T-helper 1 cell treated with Interleukin-12 subunit alpha and Interleukin-12 subunit beta and Interleukin-4 antibody, amounts not matched to agents 30 μg/mL and 1 μg/mL, for 36 hours (primary cell): Measurements from ENCODE around the gene ADAT1.
A peak's percentile ranks its signal among the peaks of the same experiment; 100 is the strongest.
"Not testable (repeated sequence)": the region's sequence is repeated elsewhere in the genome, so short reads cannot be mapped to it uniquely, and the experiment has no call there.

Experiments
- H3K27ac Mint-ChIP-seq: one replicate; pipeline ENCODE4 v1.8.0; 2021; ENCODE audit warnings: mild to moderate bottlenecking, mixed read lengths
- H3K27me3 Mint-ChIP-seq: one replicate; pipeline ENCODE4 v1.8.0; 2021; ENCODE audit warnings: low read depth, mixed read lengths
- H3K36me3 Mint-ChIP-seq: one replicate; pipeline ENCODE4 v1.8.0; 2021; ENCODE audit warnings: low read depth, mixed read lengths
- H3K4me1 Mint-ChIP-seq: one replicate; pipeline ENCODE4 v1.8.0; 2021; ENCODE audit warnings: low read depth, mixed read lengths
- H3K4me3 Mint-ChIP-seq: one replicate; pipeline ENCODE4 v1.8.0; 2021; ENCODE audit warnings: mild to moderate bottlenecking, moderate library complexity, mixed read lengths
- H3K9me3 Mint-ChIP-seq: one replicate; pipeline ENCODE4 v1.8.0; 2021; ENCODE audit warnings: mixed read lengths

Gene ADAT1

DNA sequence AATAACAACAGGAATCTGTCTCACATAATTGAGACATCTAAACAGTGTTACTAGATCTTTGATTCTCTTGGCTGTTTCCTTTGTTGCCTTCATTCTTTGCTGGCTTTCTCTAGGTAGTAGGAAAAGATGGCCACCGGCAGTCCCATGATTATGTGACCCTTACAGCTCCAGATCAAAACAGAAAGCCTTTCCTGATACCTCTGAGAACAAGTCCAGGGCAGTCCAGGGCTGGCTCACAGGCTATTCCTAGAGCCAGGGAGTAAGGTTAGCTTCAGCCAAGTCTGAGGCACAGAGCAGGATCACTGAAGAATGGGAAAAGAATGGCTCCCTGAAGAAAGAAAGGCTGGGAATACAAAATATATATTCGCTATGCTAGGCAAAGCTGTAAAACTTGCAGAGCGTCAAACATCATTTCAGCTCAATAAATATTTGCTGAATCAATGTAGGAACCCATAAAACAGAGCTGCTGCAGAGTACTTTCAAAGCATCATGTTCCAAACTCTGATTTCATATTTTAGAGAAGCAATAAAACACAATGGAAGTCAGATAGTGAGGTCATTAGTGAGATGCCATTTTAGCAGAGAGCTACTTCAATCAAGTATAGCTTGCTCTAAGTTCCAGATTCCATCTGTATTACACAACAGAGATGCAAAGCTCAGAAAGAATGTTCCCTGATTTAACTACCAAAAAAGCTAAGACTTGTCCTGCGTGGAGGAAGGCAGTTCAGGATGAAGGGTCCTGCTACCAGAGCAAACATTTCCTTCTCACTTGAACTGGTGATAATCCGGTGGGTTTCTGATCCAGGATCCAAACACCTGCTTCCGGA, 23.4 kb downstream of the ADAT1 start:
- peaks cover 5% of the 10 kb centered on the region for H3K4me1 Mint-ChIP-seq
- no peak overlapping the region for H3K27ac Mint-ChIP-seq
- H3K9me3 Mint-ChIP-seq: peaks cover 14% of the 10 kb centered on the region
- no peaks in the 10 kb centered on the region for H3K27me3 Mint-ChIP-seq
- peaks cover 39% of the 10 kb centered on the region for H3K36me3 Mint-ChIP-seq
- H3K4me3 Mint-ChIP-seq: no peak overlapping the region

- Mint-ChIP-seq H3K4me3 (no peak overlapping the region), H3K9me3 (peaks cover 5% of the 10 kb centered on the region), H3K4me1 (peaks cover 16% of the 10 kb centered on the region), H3K36me3 (peaks cover 15% of the 10 kb centered on the region), H3K27ac (peak overlapping the region; percentile 35), H3K27me3 (no peaks in the 10 kb centered on the region)
Measured at GRCh38 chr16:75593825-75594820, 29.0 kb downstream of the ADAT1 start.

DNA sequence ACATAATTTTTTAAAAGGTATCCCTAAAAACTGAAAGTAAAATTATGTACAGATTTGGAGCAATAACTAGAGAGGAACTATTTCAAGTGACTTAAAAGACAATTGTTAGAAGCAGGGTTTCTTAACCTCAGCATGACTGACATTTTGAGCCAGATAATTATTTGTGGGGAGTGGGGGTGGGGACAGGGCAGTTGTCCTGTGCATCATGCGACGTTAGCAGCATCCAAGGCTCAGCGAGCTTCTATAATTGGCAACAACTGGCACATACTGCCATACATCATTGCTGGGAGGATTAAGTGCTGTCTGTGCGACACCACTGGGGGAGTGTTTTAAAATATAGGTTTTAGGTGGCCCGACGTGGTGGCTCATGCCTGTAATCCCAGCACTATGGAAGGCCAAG, 29.8 kb downstream of the ADAT1 start:
- H3K4me1 Mint-ChIP-seq: peaks cover 16% of the 10 kb centered on the region
- no peak overlapping the region for H3K27ac Mint-ChIP-seq
- no peak overlapping the region for H3K4me3 Mint-ChIP-seq
- H3K9me3 Mint-ChIP-seq: peaks cover 5% of the 10 kb centered on the region
- peaks cover 13% of the 10 kb centered on the region for H3K36me3 Mint-ChIP-seq
- no peaks in the 10 kb centered on the region for H3K27me3 Mint-ChIP-seq

- H3K27ac Mint-ChIP-seq, H3K9me3 Mint-ChIP-seq, H3K27me3 Mint-ChIP-seq, H3K4me3 Mint-ChIP-seq, H3K36me3 Mint-ChIP-seq: not testable (repeated sequence)
- H3K4me1 Mint-ChIP-seq: peaks cover 16% of the 10 kb centered on the region
Measured at GRCh38 chr16:75591927-75592326, 31.2 kb downstream of the ADAT1 start.

DNA sequence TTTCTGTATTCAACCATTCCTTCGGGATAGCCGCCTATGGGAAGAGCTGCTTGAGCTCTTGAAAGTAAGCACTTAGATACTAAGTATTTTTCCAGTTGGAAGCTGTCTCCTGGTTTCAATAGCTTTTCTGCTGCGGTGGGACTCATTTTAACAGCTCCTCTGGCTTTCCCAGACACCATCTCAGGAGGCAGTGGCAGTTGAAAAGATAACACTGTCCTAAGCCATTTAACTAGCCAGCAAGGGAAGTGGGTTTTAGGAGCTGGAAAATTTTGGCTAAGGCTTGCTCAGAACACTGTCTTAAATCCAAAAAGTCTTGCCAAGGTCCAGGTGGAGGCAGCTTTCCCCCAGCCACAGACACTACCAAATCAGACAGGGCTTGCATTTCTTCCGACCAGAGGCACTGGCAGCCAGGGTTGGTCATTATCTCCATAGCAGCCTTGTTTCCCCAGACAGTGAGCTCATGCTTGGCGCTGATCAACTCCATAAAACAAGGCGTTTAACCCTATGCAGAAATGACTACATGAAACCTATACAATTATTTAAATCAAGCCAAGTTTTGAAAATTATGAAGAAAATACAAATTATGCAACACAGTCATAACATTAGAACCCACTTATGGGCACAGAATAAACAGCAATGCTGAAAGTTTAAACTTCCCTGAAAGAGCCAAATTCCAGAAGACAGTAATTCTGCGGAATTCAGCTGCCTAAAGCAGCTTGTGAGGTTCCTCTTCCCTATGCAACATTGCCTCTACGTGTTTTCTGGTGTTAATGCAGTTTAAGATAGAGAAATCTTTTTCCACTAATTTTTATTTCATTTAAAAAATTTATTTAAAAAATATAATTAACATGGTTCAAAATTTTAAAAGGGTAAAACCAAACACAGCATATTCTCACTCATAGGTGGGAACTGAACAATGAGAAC, 31.9 kb downstream of the ADAT1 start:
- no peaks in the 10 kb centered on the region for H3K27me3 Mint-ChIP-seq
- peaks cover 16% of the 10 kb centered on the region for H3K4me1 Mint-ChIP-seq
- no peak overlapping the region for H3K4me3 Mint-ChIP-seq
- no peak overlapping the region for H3K27ac Mint-ChIP-seq
- H3K36me3 Mint-ChIP-seq: peaks cover 7% of the 10 kb centered on the region
- H3K9me3 Mint-ChIP-seq: no peaks in the 10 kb centered on the region

DNA sequence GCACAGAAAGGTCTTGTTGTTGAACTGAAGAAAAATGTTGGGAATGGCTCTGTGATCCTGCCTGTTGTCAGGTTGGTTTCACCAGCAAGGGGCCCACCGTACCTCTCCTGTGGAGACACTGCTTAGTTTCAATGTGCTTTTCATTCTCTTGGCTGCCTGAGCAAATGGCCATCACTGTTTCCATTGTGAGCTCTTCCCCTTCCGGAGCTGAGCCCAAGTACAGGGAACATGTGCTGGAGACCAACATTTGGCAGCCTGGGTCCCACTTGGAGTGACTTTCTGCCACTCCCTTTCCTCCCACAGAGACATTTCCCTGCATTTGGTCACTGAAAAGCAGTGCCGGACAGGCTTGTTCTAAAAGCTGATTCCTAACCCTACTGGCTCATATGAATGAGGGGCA, 33.8 kb downstream of the ADAT1 start:
- no peaks in the 10 kb centered on the region for H3K9me3 Mint-ChIP-seq
- no peak overlapping the region for H3K27ac Mint-ChIP-seq
- peaks cover 9% of the 10 kb centered on the region for H3K4me1 Mint-ChIP-seq
- H3K36me3 Mint-ChIP-seq: peaks cover 1% of the 10 kb centered on the region
- no peaks in the 10 kb centered on the region for H3K27me3 Mint-ChIP-seq
- H3K4me3 Mint-ChIP-seq: no peak overlapping the region

DNA sequence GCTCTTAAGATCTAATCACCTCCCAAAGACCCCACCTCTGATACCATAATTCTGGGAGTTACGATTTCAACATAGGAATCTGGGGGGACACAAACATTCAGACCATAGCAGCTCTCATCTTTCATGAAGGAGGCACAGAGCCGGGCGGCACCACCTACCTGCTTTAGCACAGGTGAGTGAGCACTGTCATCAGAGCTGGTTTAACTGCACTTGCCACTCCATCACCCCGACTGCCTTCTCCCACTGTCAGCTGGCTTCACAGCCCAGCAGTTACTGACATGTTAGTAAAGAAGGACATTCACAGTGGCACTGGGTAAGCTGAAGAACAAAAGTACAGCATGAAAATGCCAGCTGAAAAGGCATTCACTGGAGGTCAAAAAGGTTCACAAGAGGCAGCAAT, 34.4 kb downstream of the ADAT1 start:
- H3K27me3 Mint-ChIP-seq: no peaks in the 10 kb centered on the region
- no peak overlapping the region for H3K27ac Mint-ChIP-seq
- peaks cover 4% of the 10 kb centered on the region for H3K4me1 Mint-ChIP-seq
- no peaks in the 10 kb centered on the region for H3K9me3 Mint-ChIP-seq
- no peak overlapping the region for H3K4me3 Mint-ChIP-seq
- H3K36me3 Mint-ChIP-seq: no peaks in the 10 kb centered on the region

- Mint-ChIP-seq H3K36me3 (peaks cover 6% of the 10 kb centered on the region), H3K27me3 (no peaks in the 10 kb centered on the region), H3K9me3 (no peaks in the 10 kb centered on the region), H3K4me1 (no peaks in the 10 kb centered on the region), H3K27ac (no peak overlapping the region), H3K4me3 (no peak overlapping the region)
Measured at GRCh38 chr16:75584108-75584507, 39.0 kb downstream of the ADAT1 start.

DNA sequence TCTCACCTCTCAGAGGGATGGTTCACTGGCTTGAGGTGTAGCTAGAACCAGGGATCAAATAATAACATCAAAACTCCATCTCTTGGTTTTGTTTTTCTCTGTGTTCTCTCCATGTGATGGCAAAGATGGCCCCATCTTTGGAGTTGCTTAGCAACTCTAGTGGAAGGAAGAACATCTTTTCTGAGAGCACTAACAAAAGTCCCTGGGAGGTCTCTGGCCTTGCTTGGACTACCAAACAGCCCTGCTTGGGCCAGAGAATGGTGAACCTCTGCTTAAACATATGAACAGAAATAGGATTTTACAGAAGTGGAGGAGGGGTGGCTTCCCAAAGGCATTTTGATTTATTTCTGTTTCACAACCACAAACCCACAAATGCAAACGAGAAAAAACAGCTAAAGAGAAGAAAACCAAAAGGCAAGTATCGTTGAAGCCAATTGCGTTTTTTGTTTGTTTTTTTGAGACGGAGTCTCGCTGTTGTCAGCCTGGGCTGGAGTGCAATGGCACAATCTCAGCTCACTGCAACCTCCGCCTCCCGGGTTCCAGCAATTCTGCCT, 43.7 kb downstream of the ADAT1 start:
- Mint-ChIP-seq H3K36me3 (peaks cover 29% of the 10 kb centered on the region), H3K4me3 (no peak overlapping the region), H3K27me3 (no peaks in the 10 kb centered on the region), H3K9me3 (no peaks in the 10 kb centered on the region), H3K4me1 (peaks cover 11% of the 10 kb centered on the region), H3K27ac (no peak overlapping the region)

DNA sequence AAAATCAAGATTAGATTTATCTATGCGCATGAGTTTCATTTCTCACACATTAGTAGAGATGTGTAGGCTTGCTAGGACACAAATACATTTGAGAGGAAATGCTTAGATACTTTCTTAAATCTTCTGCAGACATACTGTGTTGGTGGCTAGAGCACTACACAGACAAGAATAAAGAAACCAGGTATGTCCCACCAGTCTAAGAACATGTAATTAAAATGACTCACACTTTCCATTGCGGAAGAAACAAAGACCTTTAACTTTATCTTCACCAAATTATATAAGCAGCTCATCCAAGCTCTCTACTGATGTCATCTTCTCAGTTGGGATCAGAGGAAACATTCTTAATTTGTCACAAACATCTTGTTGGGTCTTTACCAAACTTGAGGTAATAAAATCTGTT, 44.4 kb downstream of the ADAT1 start:
- Mint-ChIP-seq H3K4me1 (peaks cover 11% of the 10 kb centered on the region), H3K27ac (peak overlapping the region; percentile 74), H3K27me3 (no peaks in the 10 kb centered on the region), H3K9me3 (no peaks in the 10 kb centered on the region), H3K4me3 (no peak overlapping the region), H3K36me3 (peaks cover 33% of the 10 kb centered on the region)

DNA sequence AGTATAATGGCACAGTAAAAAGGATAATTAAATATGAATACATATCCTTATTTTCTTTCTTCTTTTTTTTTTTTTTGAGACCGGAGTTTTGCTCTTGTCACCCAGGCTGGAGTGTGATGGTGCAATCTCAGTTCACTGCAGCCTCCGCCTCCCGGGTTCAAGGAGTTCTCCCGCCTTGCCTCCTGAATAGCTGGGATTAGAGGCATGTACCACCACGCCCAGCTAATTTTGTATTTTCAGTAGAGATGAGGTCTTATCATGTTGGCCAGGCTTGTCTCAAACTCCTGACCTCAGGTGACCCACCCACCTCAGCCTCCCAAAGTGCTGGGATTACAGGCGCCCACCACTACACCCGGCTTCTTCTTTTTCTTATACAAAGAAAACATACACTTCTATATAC, 44.9 kb downstream of the ADAT1 start:
- Mint-ChIP-seq H3K27ac (no peak overlapping the region), H3K36me3 (peaks cover 36% of the 10 kb centered on the region), H3K27me3 (no peaks in the 10 kb centered on the region), H3K4me1 (peaks cover 11% of the 10 kb centered on the region), H3K9me3 (no peaks in the 10 kb centered on the region), H3K4me3 (no peak overlapping the region)

- H3K4me3 Mint-ChIP-seq: no peak overlapping the region
- H3K4me1 Mint-ChIP-seq: peaks cover 11% of the 10 kb centered on the region
- no peaks in the 10 kb centered on the region for H3K9me3 Mint-ChIP-seq
- H3K27ac Mint-ChIP-seq: no peak overlapping the region
- H3K36me3 Mint-ChIP-seq: peaks cover 46% of the 10 kb centered on the region
- no peaks in the 10 kb centered on the region for H3K27me3 Mint-ChIP-seq
Measured at GRCh38 chr16:75576384-75576811, 46.7 kb downstream of the ADAT1 start.

- H3K4me1 Mint-ChIP-seq: peaks cover 11% of the 10 kb centered on the region
- H3K27me3 Mint-ChIP-seq: no peaks in the 10 kb centered on the region
- no peaks in the 10 kb centered on the region for H3K9me3 Mint-ChIP-seq
- no peak overlapping the region for H3K4me3 Mint-ChIP-seq
- no peak overlapping the region for H3K27ac Mint-ChIP-seq
- H3K36me3 Mint-ChIP-seq: peaks cover 48% of the 10 kb centered on the region
Measured at GRCh38 chr16:75575958-75576357, 47.1 kb downstream of the ADAT1 start.

GRCh38 chr16:75573955-75574354, 49.1 kb downstream of the ADAT1 start:
- H3K27ac Mint-ChIP-seq: no peak overlapping the region

More at GRCh38 chr16:75573955-75574354, 49.1 kb downstream of the ADAT1 start:
- H3K4me1 Mint-ChIP-seq: peaks cover 18% of the 10 kb centered on the region
- H3K36me3 Mint-ChIP-seq: peaks cover 47% of the 10 kb centered on the region
- no peaks in the 10 kb centered on the region for H3K27me3 Mint-ChIP-seq
- no peaks in the 10 kb centered on the region for H3K9me3 Mint-ChIP-seq
- H3K4me3 Mint-ChIP-seq: no peak overlapping the region
